HCT116 (cell line): ENCODE data around the gene EPHA4. TPM values are rescaled to one million over a fixed set of nuclear protein-coding genes. Genes with fewer than 3 reads are reported as not detected.

ENCODE experiments used
- ATAC-seq: fragments of 200-7000 bp; cut with Tn5 transposase; 2 replicates; pipeline ENCODE4 v1.9.1; 2020; ENCODE audit warnings: mild to moderate bottlenecking, moderate library complexity
- BruUV-seq: library from RNA; stranded (reverse); fragments of 400-500 nt; replicated peaks from 2 replicates; lab custom pipeline; 2021; lab: Mats Ljungman, UMichigan
- CTCF ChIA-PET: fragments of 300-600 bp; sonication (Branson Sonifier 250); formaldehyde crosslinking; loops from one replicate; lab custom pipeline; 2021; ENCODE audit warnings: antibody characterized with exemption; lab: Charles Lee
- POLR2A ChIA-PET: fragments of 300-600, 350-600 bp; sonication (Branson Sonifier 250); formaldehyde crosslinking; loops from one replicate; lab custom pipeline; 2021; ENCODE audit warnings: antibody characterized with exemption; lab: Charles Lee
- RAD21 ChIA-PET, 2 experiments: fragments of 300-600 bp; sonication (Branson Sonifier 250); formaldehyde crosslinking; loops; one replicate each; lab custom pipeline; 2023; ENCODE audit warnings: low total read pairs in 2 of 2; ENCODE audit not compliant: uncharacterized antibody in 2 of 2, unreplicated experiment in 2 of 2, low non-redundant PET in 1 of 2; lab: Charles Lee
- DNase-seq: peaks from one replicate; pipeline ENCODE4 v3.0.0-alpha.2; 2010; ENCODE audit warnings: low read depth, low spot score
- H2AFZ ChIP-seq: fragments of 200-600 bp; shearing (Covaris generic), sonication (generic); 2 replicates; pipeline ENCODE4 v1.6.1; 2017; ENCODE audit warnings: low read depth, mixed run types, mixed read lengths, antibody characterized with exemption, low read length; ENCODE audit not compliant: poor library complexity, severe bottlenecking
- H3K27ac ChIP-seq: 2 replicates; pipeline ENCODE4 v1.5.1; 2012; ENCODE audit warnings: low read depth, low read length
- H3K27me3 ChIP-seq: fragments of 200-600 bp; sonication (generic); 2 replicates; pipeline ENCODE4 v1.6.1; 2016; ENCODE audit warnings: mixed run types, low read length, mixed read lengths; ENCODE audit not compliant: insufficient read depth
- H3K36me3 ChIP-seq, 2 experiments: fragments of 200-500 bp in 1 of 2; fragments of 200-600 bp in 1 of 2; sonication (Bioruptor generic) in 1 of 2; sonication (generic) in 1 of 2; 2 replicates each; pipeline versions ENCODE4 v1.5.1 to v1.6.1; 2014 to 2016; ENCODE audit warnings: low read length in 2 of 2, inconsistent platforms in 1 of 2, mixed read lengths in 1 of 2, mixed run types in 1 of 2; ENCODE audit not compliant: insufficient read depth in 2 of 2, control insufficient read depth in 1 of 2
- H3K4me1 ChIP-seq, 2 experiments: fragments of 200-600 bp in 1 of 2; sonication (generic) in 1 of 2; 2 replicates each; pipeline versions ENCODE4 v1.5.1 to v1.6.1; 2012 to 2017; ENCODE audit warnings: low read length in 2 of 2, inconsistent platforms in 1 of 2, mild to moderate bottlenecking in 1 of 2, mixed read lengths in 1 of 2, mixed run types in 1 of 2, moderate library complexity in 1 of 2; ENCODE audit not compliant: insufficient read depth in 2 of 2, control insufficient read depth in 1 of 2
- H3K4me2 ChIP-seq: fragments of 200-600 bp; sonication (generic); 2 replicates; pipeline ENCODE4 v1.6.1; 2017; ENCODE audit warnings: mixed run types, low read length, mixed read lengths
- H3K4me3 ChIP-seq, 2 experiments: fragments of 200-600 bp in 1 of 2; sonication (generic) in 1 of 2; replicated peaks in 1 of 2; 2 replicates each; pipeline ENCODE4 v1.5.1; 2011 to 2016; ENCODE audit warnings: low read length in 2 of 2, control low read depth in 1 of 2, low read depth in 1 of 2, mild to moderate bottlenecking in 1 of 2, mixed read lengths in 1 of 2, mixed run types in 1 of 2
- H3K79me2 ChIP-seq: fragments of 200-600 bp; sonication (generic); 2 replicates; pipeline ENCODE4 v1.6.1; 2017; ENCODE audit warnings: mild to moderate bottlenecking, mixed run types, low read length, moderate library complexity, mixed read lengths; ENCODE audit not compliant: insufficient read depth
- H3K9ac ChIP-seq: fragments of 200-600 bp; sonication (generic); 2 replicates; pipeline ENCODE4 v1.6.1; 2016; ENCODE audit warnings: low read length, mixed read lengths
- H3K9me2 ChIP-seq: fragments of 200-600 bp; sonication (generic), shearing (Covaris generic); 2 replicates; pipeline ENCODE4 v1.6.1; 2017; ENCODE audit warnings: mixed run types, mild to moderate bottlenecking, moderate library complexity; ENCODE audit not compliant: insufficient read depth
- H3K9me3 ChIP-seq, 2 experiments: fragments of 200-500 bp in 1 of 2; fragments of 200-600 bp in 1 of 2; sonication (Bioruptor generic) in 1 of 2; sonication (generic) in 1 of 2; 2 replicates each; pipeline ENCODE4 v1.6.1; 2014 to 2017; ENCODE audit warnings: low read length in 2 of 2, mixed read lengths in 2 of 2, inconsistent platforms in 1 of 2, low read depth in 1 of 2, mild to moderate bottlenecking in 1 of 2, mixed run types in 1 of 2, moderate library complexity in 1 of 2; ENCODE audit not compliant: control insufficient read depth in 1 of 2, insufficient read depth in 1 of 2
- H4K20me1 ChIP-seq: fragments of 200-600 bp; sonication (generic), shearing (Covaris generic); 2 replicates; pipeline ENCODE4 v1.6.1; 2017; ENCODE audit warnings: mixed run types, mild to moderate bottlenecking, moderate library complexity; ENCODE audit not compliant: insufficient read depth
- CBX3 ChIP-seq: IDR thresholded peaks from 2 replicates; pipeline ENCODE4 v1.6.1; 2012; ENCODE audit warnings: low read depth
- SIN3A ChIP-seq: IDR thresholded peaks from 2 replicates; pipeline ENCODE4 v1.6.1; 2012; ENCODE audit warnings: low read depth
- YY1 ChIP-seq: IDR thresholded peaks from 2 replicates; pipeline ENCODE4 v1.6.1; 2011; ENCODE audit warnings: low read length, low read depth, moderate library complexity, mild to moderate bottlenecking; ENCODE audit not compliant: insufficient replicate concordance; ENCODE audit errors: extremely low read depth
- intact Hi-C: fragments of 100-400 bp; cut with micrococcal nuclease; formaldehyde crosslinking; loops from 2 replicates; pipeline ENCODE4 v1.10.0; 2022
- total RNA-seq: library from RNA; stranded (reverse); gene quantifications from one replicate; pipeline ENCODE4 v1.2.1, GENCODE V29; 2021; ENCODE audit not compliant: unreplicated experiment
- TF ChIP-seq, protein P1 (sequence below), 3 experiments: fragments of 200-600 bp in 1 of 3; sonication (generic) in 1 of 3; IDR thresholded peaks in 2 of 3; conservative IDR thresholded peaks in 1 of 3; 2 replicates each; pipeline ENCODE4 v1.5.1; 2012 to 2017; ENCODE audit warnings: low read depth in 2 of 3, low read length in 2 of 3, antibody characterized with exemption in 1 of 3, borderline replicate concordance in 1 of 3, control low read depth in 1 of 3, mild to moderate bottlenecking in 1 of 3, mixed read lengths in 1 of 3, mixed run types in 1 of 3, moderate library complexity in 1 of 3; ENCODE audit not compliant: insufficient read depth in 1 of 3

The EPHA4 gene
- total RNA-seq, 1 experiment from 2014 or later, result 3.5 TPM

DNA sequence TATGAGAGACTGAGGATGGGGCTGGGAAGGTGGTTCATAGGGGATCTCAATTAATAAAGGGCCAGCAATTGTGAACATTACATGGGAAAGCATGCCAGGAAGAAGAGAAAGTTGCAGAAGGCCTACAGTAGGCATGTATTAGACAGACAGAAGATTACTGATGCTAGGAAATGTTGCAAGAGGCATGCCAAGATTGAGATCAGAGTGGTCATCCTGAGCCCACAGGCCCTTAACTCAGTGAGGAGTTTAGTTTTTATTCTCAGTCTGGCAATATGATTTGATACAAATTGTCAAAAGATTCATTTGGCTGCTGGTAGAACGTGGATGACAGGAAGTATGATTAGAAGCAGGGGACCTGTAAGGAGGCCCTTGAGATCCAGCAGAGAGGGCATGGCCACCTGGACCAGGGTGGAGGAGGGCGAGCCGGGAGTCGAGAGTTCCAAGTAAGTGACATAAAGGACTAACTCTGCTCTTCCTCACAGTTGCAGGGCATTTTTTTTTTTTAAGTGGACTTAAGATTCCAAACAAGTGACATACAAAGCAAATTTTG is 54.9 kb downstream of the EPHA4 start (continued):
- TF ChIP-seq, protein P1, sequence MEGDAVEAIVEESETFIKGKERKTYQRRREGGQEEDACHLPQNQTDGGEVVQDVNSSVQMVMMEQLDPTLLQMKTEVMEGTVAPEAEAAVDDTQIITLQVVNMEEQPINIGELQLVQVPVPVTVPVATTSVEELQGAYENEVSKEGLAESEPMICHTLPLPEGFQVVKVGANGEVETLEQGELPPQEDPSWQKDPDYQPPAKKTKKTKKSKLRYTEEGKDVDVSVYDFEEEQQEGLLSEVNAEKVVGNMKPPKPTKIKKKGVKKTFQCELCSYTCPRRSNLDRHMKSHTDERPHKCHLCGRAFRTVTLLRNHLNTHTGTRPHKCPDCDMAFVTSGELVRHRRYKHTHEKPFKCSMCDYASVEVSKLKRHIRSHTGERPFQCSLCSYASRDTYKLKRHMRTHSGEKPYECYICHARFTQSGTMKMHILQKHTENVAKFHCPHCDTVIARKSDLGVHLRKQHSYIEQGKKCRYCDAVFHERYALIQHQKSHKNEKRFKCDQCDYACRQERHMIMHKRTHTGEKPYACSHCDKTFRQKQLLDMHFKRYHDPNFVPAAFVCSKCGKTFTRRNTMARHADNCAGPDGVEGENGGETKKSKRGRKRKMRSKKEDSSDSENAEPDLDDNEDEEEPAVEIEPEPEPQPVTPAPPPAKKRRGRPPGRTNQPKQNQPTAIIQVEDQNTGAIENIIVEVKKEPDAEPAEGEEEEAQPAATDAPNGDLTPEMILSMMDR (IDR thresholded peaks at IDR 0.05 in 2 of 3, conservative IDR thresholded peaks at IDR 0.05 in 1 of 3; ENCODE audit: borderline replicate concordance in 1 of 3, insufficient read depth in 1 of 3, low read depth in 2 of 3, low read length in 2 of 3), result no peak
- TF ChIP-seq YY1, result no peak

DNA sequence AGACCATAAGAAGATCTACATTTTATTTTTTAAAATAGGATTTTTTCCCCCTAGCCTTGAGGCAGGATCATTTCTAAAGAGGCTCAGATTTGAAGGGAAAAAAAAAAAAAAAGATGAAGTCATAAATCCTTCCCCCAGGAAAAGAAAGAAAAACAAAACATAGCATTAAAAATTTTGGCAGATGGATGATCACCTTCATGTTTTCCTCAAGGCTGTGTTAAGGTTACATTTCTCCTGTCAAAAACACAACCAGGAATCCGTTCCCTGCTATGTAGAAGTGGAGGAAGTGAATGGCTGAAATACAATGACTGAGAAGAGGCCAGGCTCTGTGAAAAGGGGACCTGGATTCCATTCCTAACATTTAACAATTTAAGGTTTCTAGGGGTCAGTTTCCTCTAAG is 56.2 kb downstream of the EPHA4 start:
- Histone ChIP-seq H2AFZ (no peak overlapping the region), H3K4me1 (no peaks in the 10 kb centered on the region), H3K4me2 (no peak overlapping the region), H3K27me3 (peaks cover 3% of the 10 kb centered on the region; the same call in 1 of the 2 replicates), H3K27ac (no peak overlapping the region), H3K79me2 (no peaks in the 10 kb centered on the region), H3K36me3 (no peaks in the 10 kb centered on the region), H3K9me2 (no peaks in the 10 kb centered on the region), H3K4me3 (no peak overlapping the region), H3K9me3 (no peaks in the 10 kb centered on the region), H4K20me1 (no peaks in the 10 kb centered on the region), H3K9ac (no peak overlapping the region)
- ChIA-PET RAD21 (no interaction called here), POLR2A (no interaction called here), CTCF (no interaction called here)
- TF ChIP-seq SIN3A (no peak), YY1 (no peak), CBX3 (no peak)
- ATAC-seq, result no peak
- intact Hi-C loops, result no loop called here
- no peak for DNase-seq
- BruUV-seq, result no TSS peak
